Measurements from ENCODE around the gene MFAP3L.

GRCh38 chr4:170038769-170039168 lies 12.6 kb upstream of the MFAP3L start:
- no peak for TF ChIP-seq CTCF (conservative IDR thresholded peaks at IDR 0.05; ENCODE audit: low read depth, low read length)
- TF ChIP-seq EZH2phosphoT487 (IDR thresholded peaks at IDR 0.05; ENCODE audit: borderline replicate concordance, low read length): no peak

Data from PC-3 (cell line).